GM21717 (cell line): ENCODE results near the gene RAB40B.
"Not testable (repeated sequence)": the region's sequence is repeated elsewhere in the genome, so short reads cannot be mapped to it uniquely, and the experiment has no call there.

ENCODE experiments used
- ATAC-seq: cut with Tn5 transposase; IDR thresholded peaks from one replicate; pipeline ENCODE4 v1.9.1; 2021; ENCODE audit warnings: mild to moderate bottlenecking, moderate library complexity; ENCODE audit not compliant: unreplicated experiment

RAB40B gene

DNA sequence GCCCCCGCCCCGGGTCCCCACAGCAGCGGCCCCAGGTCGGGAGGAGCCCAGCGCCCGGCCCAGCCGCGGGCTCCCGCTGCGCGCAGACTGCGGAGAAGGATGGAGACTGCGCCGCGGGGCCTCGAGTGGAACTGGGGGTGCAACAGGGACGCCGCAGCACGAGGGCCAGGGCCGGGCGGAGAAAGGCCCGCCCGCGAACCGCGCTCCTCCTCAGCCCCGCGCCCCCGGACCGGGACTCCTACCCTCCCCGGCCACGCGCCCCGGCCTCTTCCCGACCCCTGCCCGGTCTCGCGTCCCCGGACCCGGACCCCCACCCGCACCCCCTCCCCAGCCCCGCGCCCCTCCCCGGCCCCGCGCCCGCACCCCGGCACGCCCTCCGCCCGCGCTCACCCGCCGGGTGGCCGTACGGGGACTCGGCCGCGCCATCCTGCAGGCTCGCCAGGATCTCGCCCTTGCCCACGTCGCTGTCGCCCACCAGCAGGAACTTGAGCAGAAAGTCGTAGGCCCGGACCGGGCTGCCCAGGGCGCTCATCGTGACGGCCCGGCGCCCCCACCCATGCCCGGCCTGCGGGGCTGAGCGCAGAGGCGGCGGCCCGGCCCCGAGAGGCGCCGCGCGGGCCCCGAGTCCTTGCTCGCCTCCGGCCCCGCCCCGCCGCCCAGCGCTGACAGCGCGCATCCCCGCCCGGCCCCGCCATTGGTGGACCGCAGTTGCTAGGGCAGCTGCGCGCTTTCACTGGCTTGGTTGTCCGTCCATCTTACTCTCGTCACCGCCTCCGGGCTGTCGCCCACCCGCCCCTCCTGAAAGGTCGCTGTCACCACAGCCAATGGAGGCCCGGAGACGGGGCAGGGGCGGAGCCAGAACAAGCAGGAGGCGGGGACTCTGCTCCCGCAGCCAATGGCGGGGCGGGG is at the start of gene RAB40B:
TSS of gene RAB40B (minus strand) at position 634 of the 909 bp plus-strand sequence. CDS start at position 532, 102 bp downstream.
- ATAC-seq = peak; percentile 89

DNA sequence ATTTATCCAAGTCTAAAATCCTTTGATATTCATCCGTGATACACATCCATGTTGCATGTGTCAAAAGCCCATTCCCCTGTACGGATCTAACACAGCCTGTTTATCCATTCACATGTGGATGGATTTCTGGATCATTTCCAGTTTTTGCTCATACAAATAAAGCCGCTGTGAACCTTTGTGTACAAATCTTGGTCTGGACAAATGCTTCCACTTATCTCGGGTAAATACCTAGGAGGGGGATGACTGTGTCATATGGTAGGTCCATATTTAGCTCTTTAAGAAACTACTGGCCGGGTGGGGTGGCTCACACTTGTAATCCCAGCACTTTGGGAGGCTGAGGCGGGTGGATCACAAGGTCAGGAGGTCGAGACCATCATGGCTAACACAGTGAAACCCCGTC is 47.0 kb upstream of the RAB40B start:
- ATAC-seq = no peak

GRCh38 chr17:82744736-82745135 is 46.2 kb upstream of the RAB40B start:
- ATAC-seq = not testable (repeated sequence)

GRCh38 chr17:82743344-82744219 is 45.1 kb upstream of the RAB40B start:
- no peak for ATAC-seq

DNA sequence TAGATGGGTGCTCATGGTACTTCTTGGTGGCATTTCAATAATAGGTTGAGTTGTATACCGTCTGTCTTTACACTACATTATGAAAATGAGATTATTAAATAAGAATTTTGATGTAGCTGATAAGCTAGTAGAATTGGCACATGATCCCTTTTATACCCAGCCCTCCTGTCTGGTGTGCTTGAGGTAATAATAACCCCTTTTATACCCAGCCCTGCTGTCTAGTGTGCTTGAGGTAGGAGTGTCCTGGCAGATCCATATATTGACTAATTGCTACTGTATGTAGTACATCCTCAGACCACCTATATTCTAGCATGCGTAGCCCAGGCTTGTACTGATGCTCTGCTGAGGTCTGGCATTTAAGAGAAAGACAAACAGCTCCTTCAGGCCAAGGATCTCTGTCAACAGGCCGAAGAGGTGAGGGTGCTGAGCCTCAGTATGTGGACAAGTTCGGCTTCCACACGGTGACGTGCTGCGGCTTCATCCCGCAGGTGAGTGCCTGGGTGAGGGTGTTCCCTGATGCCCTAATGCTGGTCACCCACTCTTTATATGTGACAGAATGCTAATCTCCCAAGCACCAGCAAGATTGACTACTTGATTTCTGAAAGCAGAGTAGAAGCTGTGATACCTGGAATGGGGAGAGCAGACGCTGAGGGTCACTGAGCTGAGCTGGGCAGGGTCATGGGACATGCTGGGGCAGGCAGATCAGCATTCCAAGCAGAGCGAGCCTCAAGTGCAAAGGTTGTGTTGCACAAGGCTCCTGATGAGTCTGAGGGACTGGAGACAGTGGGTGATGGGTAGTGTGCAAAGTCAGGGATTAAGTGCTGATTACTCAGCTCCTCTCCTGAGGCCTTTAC is 42.6 kb upstream of the RAB40B start:
- ATAC-seq = no peak

GRCh38 chr17:82737967-82738877 is 39.7 kb upstream of the RAB40B start:
- ATAC-seq = no peak

DNA sequence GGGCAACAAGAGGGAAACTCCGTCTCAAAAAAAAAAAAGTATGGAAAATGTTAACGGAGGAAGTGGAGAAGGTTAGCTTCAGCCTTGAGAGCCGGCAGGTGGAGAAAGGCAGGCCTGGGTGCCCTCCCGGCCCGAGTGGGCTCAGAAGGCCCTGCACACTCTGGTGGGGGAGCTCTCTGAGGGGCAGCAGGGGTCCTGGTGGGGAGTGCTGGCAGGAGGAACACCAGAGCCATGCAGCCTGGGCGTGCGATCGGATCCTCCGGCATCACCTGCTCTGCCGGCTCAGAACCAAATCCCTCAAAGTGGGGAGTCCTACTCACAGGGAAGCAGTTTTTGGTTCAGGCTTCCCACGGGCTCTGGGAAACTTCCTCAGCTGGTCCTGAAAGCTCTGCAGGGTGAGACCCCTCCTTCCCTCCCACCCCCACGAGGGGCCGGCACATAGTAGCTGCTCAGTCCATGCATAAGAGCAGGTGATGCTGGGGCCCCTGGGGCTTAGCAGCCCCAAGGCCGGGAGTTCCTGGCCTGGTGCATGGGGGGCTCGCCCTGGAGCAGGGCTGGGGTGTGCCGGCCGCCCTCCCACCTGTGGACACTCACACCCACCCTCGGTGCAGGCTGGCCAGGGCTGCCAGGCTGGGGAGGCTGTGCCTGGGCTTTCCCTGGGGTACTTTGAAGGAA is 38.1 kb upstream of the RAB40B start:
- no peak for ATAC-seq

DNA sequence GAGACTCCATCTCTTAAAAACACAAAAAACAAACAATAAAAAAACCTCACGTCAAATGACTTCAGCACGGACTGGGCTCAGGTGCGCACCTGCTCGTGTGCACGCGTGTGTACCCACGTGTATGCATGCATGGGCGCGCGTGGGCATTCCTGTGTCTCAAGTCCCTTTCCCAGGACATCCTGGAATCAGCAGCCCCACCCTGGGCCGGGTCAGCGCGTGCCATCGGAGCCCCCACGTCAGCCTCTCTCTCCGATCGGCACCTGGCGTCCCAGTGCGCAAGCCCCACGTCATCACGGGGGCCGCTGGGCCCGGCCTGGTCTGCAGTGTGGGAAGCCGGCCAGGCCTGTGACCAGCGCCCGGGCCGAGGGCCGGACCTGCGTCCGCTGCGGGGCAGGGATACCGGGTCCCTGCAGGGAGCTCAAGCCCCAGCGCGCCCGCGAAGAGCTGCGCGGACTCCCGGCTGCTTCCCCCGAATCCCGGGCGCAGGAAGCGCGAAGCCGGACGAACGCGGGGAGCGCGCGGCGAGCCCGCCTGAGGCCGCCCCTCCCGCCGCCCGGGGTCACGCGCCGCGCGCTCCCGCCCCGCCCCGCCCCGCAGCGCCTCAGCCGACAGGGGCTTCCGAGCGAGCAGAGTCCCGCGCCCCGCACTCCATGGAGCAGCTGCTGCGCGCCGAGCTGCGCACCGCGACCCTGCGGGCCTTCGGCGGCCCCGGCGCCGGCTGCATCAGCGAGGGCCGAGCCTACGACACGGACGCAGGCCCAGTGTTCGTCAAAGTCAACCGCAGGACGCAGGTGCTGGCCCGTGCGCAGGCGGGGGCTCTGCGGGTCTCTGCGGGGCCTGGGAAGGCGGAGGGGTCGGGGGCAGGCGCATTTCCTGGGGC is 36.7 kb upstream of the RAB40B start, which contains the start of gene FN3K:
TSS of gene FN3K (plus strand) at position 629 of the 880 bp plus-strand sequence. CDS start at position 651, 22 bp downstream.
- no peak for ATAC-seq

DNA sequence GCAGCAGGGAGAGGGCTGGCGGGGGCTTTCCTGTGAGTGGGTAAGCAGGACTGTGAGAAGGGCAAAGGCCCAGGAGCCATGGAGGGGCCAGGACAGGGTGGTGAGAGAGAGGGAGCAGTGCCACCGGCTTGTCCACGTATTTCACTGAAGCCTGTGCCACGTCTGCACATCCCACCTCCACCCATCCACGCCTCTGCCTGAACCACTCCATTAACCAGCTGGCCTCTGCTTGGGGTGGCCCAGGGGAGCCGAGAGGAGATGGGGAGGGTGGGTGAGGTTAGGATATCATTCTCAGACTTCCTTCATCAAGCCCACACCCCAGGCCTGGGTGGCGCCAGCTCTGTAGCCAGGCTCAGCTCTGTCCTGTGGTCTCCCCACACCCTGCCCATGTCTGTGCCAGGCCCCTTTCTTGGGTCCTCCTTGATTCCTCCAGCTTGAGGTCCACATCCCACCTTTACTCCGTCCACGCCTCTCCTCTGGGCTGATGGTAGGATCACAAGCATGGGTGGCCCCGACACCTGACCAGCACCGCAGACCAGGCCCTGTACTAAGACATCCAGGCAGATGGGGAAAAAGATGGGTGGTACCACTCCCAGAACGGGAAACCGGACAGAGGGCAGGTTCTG is 33.7 kb upstream of the RAB40B start:
- no peak for ATAC-seq

DNA sequence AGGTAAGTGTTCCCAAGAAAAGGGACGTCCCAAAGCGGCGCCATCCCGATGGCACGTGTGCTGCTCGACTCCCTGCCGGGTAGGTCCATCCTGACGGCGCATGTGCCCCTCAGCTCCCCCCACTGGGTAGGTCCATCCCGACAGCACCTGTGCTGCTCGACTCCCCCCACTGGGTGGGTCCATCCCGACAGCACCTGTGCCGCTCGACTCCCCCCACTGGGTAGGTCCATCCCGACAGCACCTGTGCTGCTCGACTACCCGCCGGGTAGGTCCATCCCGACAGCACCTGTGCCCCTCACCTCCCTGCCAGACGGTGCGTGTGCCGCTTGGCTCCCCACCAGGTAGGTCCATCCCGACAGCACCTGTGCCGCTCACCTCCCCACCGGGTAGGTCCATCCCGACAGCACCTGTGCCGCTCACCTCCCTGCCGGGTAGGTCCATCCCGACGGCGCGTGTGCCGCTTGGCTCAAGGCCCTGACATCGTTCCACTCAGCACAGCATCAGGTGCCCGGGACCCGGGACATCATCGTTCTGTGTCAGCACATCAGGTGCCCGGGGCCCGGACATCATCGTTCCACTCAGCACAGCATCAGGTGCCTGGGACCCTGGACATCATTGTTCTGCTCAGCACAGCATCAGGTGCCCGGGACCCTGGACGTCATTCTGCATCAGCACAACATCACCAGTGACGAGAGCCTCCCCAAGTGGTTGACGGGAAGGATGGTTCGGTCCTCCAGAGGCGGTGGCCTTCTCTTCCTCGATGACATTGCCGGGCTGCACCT is 31.2 kb upstream of the RAB40B start:
- no peak for ATAC-seq

DNA sequence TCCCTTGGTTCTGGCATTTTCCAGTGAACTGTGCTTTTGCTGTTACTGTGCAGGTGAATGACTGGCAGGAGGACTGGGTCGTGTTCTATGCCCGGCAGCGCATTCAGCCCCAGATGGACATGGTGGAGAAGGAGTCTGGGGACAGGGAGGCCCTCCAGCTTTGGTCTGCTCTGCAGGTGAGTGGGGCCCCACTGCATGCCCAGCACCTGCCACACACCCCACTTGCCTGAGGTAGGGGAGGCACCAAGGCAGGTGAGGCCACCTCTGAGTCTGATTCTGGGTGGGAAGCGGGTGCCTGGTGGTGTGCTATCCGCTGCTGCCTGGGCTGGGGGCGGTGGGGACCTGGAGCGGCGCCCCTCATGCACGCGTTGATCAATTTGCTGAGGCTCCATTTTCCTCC is 27.9 kb upstream of the RAB40B start:
- no peak for ATAC-seq

- no peak for ATAC-seq
Observed at GRCh38 chr17:82723169-82723807, 24.8 kb upstream of the RAB40B start.

- no peak for ATAC-seq
Observed at GRCh38 chr17:82722341-82723013, 24.0 kb upstream of the RAB40B start.

GRCh38 chr17:82720204-82720603 is 21.7 kb upstream of the RAB40B start:
- no peak for ATAC-seq

- no peak for ATAC-seq
Observed at GRCh38 chr17:82718986-82719685, 20.6 kb upstream of the RAB40B start.
